ENCODE data around the gene PDE12. TPM values are rescaled to one million over a fixed set of nuclear protein-coding genes. Genes with fewer than 3 reads are reported as not detected.
"Not testable (repeated sequence)": the region's sequence is repeated elsewhere in the genome, so short reads cannot be mapped to it uniquely, and the experiment has no call there.

Gene PDE12
- total RNA-seq, 1 donor from 2014 or later: 12.5 TPM

DNA sequence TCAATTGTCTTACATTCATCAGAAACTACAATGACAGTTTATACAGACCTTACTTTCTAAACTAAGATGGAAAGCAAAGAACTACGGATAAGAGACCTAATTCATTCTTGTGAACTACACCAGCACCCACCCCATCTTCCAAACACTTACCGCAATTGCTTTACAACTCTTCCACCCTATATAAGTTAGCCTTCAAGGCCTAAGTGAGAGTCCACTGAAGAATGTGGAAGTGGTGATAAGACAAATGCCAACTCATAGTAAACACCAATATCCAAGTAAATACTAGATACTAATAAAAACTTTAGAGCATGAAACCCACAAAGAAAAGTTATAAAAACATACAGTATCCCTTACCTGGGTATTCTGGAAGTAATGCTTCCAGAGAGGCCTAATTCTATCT is 27.5 kb downstream of the PDE12 start:
- no peak for DNase-seq (ENCODE audit: low spot score)

DNA sequence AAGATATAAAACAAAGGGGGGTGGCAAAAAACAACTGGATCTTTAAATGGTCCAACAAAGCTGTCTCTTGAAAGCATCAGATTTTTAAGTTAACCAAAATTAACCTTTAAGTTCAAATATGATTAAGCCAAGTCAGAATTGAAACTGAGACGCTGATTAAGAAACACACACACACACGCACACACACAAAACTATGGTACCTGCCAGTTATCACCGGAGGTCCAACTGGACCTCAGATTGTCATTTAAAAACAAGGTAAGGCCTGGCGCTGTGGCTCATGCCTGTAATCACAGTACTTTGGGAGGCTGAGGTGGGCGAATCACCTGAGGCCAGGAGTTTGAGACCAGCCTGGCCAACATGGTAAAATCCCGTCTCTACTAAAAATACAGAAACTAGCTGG is 30.7 kb downstream of the PDE12 start:
- no peak for DNase-seq (ENCODE audit: low spot score)

DNA sequence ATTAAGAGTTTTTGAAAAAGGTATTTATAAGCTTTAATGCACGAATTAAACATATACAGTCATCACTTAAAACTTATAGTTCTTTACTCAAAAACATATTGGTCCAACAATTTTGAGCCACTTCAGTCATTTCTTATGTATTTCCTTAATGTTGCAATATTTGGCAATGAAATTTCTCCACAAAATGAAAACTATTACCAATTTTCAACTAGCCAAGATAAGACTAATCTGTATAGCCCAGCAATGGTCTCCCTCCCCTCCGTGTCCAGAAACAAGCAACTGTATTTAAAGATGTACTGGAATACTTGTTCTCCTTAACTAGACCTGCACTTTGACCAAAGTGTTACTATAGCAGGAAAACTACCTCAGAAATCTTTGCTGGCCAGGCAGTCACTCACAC is 31.8 kb downstream of the PDE12 start:
- no peak for DNase-seq (ENCODE audit: low spot score)

DNA sequence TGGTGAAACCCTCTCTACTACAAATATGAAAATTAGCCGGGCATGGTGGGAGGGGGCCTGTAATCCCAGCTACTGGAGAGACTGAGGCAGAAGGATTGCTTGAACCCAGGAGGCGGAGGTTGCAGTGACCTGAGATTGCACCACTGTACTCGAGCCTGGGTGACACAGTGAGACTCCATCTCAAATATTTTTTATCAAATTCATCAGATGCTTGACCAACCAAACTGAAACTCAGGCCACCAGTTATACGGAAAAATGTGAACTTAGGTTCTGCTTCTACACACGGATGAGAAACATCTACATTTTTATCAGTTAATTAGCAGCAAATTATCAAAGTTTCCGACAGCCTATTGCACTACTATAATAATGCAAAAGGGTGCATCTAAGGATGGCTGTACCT is 36.2 kb downstream of the PDE12 start:
- no peak for DNase-seq (ENCODE audit: low spot score)

DNA sequence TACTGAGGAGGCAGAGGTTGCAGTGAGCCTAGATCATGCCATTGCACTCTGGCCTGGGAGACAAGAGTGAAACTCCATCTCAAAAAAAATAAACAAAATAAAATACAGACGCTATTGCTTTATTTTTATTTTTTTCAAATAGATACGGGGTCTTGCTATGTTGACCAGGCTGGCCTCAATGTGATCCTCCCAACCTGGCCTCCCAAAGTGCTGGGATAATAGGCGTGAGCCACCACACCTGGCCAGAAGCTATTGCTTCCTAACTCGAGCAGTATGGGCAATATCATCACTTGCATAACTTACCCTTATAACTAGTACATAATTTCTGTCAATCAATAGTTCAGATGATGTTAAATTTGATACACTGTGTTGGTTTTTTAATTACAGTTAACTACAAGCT is 38.1 kb downstream of the PDE12 start:
- DNase-seq (ENCODE audit: low spot score): no peak

DNA sequence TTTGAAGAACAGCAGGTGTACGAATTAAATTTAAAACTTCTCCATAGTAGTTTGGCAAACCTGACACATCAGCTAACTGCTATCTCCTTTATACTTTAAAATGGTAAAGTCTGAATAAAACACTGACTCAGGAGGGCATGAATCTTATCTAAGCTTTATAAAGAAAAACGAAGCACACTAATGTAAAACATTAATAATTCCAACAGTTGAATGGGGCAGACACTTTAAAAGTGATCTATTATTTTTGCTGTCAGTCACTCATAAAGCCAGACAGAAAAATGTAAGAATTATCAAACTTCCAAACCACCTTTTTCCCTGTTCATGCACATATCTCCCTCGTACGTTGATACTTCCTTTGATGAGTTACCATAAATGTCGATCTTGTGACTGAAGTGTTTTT is 38.5 kb downstream of the PDE12 start:
- DNase-seq (ENCODE audit: low spot score): no peak

DNA sequence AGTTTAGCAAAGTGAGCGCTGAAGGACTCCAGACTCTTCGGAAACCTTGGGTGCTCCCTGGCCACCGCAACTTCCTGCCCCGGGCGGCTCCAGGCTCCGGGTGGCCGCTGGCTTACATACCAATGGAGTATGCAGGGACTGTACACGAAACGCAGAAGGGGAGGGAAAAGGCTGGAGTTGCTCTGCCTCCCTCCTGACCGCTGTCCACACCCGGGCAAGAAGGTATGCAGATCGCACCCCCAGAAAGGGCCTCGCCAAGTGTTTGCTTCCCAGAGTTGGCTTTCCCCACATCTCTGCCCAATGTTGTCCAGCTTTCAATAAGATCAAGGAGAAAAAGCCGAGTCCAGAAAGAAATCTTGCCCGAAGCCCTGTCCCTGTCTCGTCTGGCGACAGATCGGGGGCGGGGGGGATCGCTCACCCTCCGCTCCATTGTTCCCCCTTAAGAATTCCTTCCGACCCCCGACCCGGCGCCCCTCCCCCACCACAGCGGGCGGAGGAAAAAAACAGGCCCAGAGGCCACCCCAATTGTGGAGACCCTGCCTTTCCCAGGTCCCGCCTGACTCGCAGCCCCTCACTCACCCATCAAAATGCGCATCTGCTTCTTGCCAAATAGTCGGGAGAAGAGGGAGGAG is 40.5 kb downstream of the PDE12 start:
- peak; percentile 88 for DNase-seq (ENCODE audit: low spot score)

DNA sequence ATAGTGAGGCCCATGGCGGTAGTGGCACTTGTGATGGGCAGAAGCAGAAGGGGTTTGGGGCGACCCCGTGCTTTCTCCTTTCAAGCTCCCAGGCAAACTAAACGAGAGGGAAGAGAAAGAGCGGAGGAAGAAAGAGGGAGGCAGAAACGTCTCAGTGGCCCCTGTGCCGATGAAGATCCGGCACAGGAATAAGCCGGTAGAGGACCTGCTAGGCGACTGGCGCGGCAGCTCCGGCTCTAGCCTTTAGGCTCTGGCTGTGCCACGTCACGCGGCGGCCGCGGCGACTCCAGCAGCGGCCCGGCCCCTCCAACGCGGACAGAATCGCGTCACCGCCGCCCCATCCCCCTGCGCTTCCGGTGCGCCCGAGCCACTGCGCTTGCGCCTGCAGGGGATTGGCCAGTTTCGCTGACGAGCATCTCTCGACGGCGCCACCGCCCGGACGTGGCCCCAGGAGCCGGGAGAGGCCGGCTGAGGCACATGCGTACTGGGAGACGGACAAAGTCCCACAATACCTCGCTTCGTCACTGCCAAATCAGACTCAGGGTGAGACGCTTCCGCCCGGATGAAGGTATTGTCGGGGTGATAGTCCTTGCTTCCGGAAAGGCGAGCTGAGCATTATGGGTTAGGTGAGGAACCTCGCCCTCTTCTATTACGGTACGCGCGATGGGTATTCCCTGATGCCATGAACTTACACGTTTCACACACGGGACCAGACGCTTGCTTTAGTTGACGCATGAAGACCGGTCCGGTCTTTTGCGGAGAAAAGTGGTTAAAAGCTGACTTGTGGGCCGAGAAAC is 41.3 kb downstream of the PDE12 start, which contains the start of gene ARF4:
Gene ARF4 (minus strand): TSS at position 218 of the 797 bp plus-strand sequence. CDS start 204 bp downstream, at position 14.
- peak; percentile 100 for DNase-seq (ENCODE audit: low spot score)

DNA sequence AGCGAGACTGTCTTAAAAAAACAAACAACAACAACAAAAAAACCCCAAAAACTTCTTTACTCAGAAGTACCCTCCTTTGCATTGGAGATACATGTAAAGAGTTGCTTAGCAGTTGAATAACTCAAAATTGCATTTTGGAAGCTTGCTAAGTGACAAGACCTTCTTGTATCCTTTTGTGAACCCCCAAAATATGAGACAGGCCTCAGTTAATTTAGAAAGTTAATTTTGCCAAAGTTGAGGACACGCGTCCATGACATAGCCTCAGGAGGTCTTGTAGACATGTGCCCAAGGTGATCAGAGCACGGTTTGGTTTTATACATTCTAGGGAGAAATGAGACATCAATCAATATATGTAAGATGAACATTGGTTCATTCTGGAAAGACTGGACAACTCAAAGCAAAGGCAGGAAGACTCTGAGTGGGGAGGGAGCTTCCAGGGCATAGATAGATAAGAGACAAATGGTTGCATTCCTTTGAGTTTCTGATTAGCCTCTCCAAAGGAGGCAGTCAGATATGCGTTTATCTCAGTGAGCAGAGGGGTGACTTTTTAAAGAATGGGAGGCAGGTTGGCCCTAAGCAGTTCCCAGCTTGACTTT is 42.8 kb downstream of the PDE12 start:
- DNase-seq (ENCODE audit: low spot score): no peak

DNA sequence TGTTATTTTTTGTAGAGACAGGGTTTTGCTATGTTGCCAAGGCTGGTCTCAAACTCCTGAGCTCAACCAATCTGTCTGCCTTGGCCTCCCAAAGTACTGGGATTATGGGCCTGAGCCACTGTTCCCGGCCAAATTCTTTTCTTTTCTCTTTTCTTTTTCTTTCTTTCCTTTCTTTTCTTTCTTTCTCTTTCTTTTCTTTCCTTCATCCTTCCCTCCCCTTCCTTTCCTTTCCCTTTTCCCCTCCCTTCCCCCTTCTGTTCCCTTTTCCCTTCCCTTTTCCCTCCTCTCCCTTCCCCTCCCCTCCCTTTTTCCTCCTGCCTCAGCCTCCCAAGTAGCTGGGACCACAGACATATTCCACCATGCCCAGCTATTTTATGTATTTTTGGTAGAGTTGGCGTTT is 44.1 kb downstream of the PDE12 start:
- DNase-seq (ENCODE audit: low spot score): no peak

DNA sequence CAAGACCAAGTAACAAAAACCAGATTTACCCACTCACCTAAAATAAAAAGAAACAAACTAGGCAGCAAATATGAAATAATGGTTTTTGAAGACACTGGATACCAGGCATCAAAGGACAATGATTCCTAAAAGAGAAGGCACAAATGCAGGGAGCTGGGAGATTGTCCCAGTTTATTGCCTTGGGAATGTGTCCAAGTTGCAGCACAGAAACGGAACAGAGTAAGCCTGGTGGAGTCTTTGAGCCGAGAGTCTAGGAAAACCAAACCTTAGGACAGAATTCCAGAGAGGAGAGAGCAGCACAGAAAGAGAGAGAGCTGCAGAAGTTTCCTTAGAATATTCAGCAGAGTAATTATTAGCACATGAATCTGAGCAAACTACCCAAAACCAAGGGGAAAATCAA is 48.9 kb downstream of the PDE12 start:
- DNase-seq (ENCODE audit: low spot score): peak; percentile 11

DNA sequence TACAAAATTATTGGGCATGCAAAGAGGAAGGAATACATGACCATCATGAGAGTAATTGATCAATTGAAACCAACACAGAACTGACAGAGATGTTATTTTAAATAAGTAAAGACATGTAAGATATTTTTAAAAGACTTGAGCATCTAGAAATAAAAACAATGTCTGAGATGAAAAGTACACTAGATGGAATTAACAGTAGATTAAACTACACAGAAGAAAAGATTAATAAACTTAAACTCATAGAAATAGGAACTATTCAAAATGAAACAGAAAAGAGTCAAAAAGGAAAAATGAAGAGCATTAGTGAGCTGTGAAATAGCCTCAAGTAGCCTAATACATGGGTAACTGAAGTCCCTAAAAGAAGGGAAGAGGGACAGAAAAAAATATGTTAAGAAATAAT is 49.6 kb downstream of the PDE12 start:
- DNase-seq (ENCODE audit: low spot score): no peak

DNA sequence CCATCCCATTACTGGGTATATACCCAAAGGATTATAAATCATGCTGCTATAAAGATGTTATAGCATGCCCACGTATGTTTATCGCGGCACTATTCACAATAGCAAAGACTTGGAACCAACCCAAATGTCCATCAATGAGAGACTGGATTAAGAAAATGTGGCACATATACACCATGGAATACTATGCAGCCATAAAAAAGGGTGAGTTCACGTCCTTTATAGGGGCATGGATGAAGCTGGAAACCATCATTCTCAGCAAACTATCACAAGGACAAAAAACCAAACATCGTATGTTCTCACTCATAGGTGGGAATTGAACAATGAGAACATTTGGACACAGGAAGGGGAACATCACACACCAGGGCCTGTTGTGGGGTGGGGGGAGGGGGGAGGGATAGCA is 55.8 kb downstream of the PDE12 start:
- not testable (repeated sequence) for DNase-seq (ENCODE audit: low spot score)

DNA sequence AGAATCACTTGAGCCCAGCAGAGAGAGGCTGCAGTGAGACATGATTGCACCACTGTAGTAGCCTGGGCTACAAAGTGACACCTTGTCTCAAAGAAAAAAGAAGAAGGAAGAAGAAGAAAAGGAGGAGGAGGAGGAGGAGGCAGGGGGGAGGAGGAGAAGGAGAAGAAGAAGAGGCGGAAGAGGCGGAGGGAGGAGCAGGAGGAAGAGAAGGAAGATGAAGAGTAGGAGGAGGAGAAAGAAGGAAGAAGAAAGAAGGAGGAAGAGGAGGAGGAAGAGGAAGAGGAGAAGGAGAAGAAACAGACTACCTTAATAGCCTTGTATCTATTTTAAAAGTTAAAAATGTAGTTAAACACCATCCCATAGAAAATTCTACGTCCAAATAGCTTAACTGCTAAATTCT is 60.2 kb downstream of the PDE12 start:
- no peak for DNase-seq (ENCODE audit: low spot score)

Other genes starting within 250 kb of the PDE12 start
- gene DNAH12, start 11.9 kb upstream of the PDE12 start, total RNA-seq (ENCODE audit: insufficient read depth, low replicate concordance): 0.48 TPM
- gene ARF4, start 41.1 kb downstream of the PDE12 start, total RNA-seq (ENCODE audit: insufficient read depth, low replicate concordance): 142 TPM
- gene DENND6A, start 136.8 kb downstream of the PDE12 start, total RNA-seq (ENCODE audit: insufficient read depth, low replicate concordance): 28.2 TPM
- gene SLMAP, start 200.0 kb downstream of the PDE12 start, total RNA-seq (ENCODE audit: insufficient read depth, low replicate concordance): 805 TPM

All from umbilical cord (tissue), 2 donors.